KMS-11 (cell line): Measurements from ENCODE around the gene PALM3.

ENCODE experiments used
- H2AFZ ChIP-seq: fragments of 200-600 bp; sonication (generic); 2 replicates; pipeline ENCODE4 v1.6.1; 2016; ENCODE audit warnings: antibody characterized with exemption, mixed run types, low read depth
- H3K27ac ChIP-seq: fragments of 200-600 bp; sonication (generic); 2 replicates; pipeline ENCODE4 v1.6.1; 2016; ENCODE audit warnings: mild to moderate bottlenecking, mixed run types
- H3K27me3 ChIP-seq: fragments of 200-600 bp; sonication (generic); 2 replicates; pipeline ENCODE4 v1.6.1; 2017; ENCODE audit warnings: mild to moderate bottlenecking, low read depth, mixed run types, moderate library complexity; ENCODE audit not compliant: insufficient read depth
- H3K36me3 ChIP-seq: fragments of 200-600 bp; sonication (generic); 2 replicates; pipeline ENCODE4 v1.6.1; 2017; ENCODE audit warnings: mild to moderate bottlenecking, mixed run types; ENCODE audit not compliant: insufficient read depth
- H3K4me1 ChIP-seq: fragments of 200-600 bp; sonication (generic); 2 replicates; pipeline ENCODE4 v1.6.1; 2016; ENCODE audit warnings: mild to moderate bottlenecking, low read depth, mixed run types; ENCODE audit not compliant: poor library complexity, severe bottlenecking
- H3K4me2 ChIP-seq: fragments of 200-600 bp; sonication (generic); 2 replicates; pipeline ENCODE4 v1.7.0; 2016; ENCODE audit warnings: mild to moderate bottlenecking, mixed run types
- H3K4me3 ChIP-seq: fragments of 200-600 bp; sonication (generic); IDR thresholded peaks from 2 replicates; pipeline ENCODE4 v1.6.1; 2017; ENCODE audit warnings: low read depth, low read length, mixed read lengths; ENCODE audit not compliant: insufficient read depth
- H3K79me2 ChIP-seq: fragments of 200-600 bp; sonication (generic); 2 replicates; pipeline ENCODE4 v1.6.1; 2016; ENCODE audit warnings: low read depth, mixed run types; ENCODE audit not compliant: insufficient read depth
- H3K9ac ChIP-seq: fragments of 200-600 bp; sonication (generic); 2 replicates; pipeline ENCODE4 v1.6.1; 2016; ENCODE audit warnings: mild to moderate bottlenecking, mixed run types
- H4K20me1 ChIP-seq: fragments of 200-600 bp; sonication (generic); 2 replicates; pipeline ENCODE4 v1.6.1; 2016; ENCODE audit warnings: mild to moderate bottlenecking, mixed run types; ENCODE audit not compliant: insufficient read depth
- CTCF ChIP-seq: fragments of 200-600 bp; sonication (generic); conservative IDR thresholded peaks from 2 replicates; pipeline ENCODE4 v1.6.1; 2017; ENCODE audit warnings: low read depth, mild to moderate bottlenecking, antibody characterized with exemption, low read length, moderate library complexity, mixed read lengths

PALM3 gene

DNA sequence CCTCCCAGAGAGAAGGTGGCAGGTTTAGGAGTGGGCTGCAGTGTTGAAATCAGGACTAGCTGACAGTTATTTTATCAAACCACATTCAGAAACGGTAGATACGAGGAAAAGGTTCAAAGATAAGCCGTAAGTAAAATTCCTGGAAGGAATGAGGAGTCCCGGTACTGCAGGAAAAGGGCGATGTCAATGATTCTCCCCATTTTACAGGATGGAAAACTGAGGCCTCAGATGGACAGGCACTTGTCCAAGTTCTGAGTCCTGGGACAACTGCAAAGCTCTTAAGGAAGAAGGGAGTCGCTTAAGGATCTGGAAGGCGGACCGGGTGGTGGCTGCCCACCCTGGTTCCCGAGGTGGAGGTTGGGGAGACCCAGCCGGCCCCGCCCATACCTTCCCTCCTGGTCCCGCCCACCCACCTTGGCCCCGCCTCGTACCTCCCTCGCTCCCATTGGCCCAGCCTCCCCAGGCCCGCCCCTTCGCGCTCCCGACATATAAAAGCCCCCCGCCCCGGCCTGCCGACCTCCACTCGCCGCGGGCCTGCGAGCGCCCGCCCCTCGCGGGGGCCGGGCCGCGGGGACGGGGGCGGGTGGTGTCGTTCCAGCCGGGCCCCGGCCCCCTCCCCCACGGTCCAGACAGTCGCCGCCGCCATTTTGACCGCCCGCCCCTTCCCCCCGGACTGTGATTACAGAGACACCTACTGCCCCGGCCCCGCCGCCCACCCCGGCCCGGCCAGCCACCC lies 56.4 kb downstream of the PALM3 start:
- Histone ChIP-seq H3K4me2 (0 out of 2 replicates have a peak overlapping the region, but pooled peaks have one; percentile 57), H2AFZ (no peak overlapping the region), H3K27me3 (no peaks in the 10 kb centered on the region), H4K20me1 (no peaks in the 10 kb centered on the region), H3K4me3 (no peak overlapping the region), H3K9ac (peak overlapping the region; percentile 99), H3K79me2 (no peaks in the 10 kb centered on the region), H3K27ac (peak overlapping the region; percentile 97), H3K36me3 (no peaks in the 10 kb centered on the region), H3K4me1 (peaks cover 19% of the 10 kb centered on the region)
- TF ChIP-seq CTCF: no peak

DNA sequence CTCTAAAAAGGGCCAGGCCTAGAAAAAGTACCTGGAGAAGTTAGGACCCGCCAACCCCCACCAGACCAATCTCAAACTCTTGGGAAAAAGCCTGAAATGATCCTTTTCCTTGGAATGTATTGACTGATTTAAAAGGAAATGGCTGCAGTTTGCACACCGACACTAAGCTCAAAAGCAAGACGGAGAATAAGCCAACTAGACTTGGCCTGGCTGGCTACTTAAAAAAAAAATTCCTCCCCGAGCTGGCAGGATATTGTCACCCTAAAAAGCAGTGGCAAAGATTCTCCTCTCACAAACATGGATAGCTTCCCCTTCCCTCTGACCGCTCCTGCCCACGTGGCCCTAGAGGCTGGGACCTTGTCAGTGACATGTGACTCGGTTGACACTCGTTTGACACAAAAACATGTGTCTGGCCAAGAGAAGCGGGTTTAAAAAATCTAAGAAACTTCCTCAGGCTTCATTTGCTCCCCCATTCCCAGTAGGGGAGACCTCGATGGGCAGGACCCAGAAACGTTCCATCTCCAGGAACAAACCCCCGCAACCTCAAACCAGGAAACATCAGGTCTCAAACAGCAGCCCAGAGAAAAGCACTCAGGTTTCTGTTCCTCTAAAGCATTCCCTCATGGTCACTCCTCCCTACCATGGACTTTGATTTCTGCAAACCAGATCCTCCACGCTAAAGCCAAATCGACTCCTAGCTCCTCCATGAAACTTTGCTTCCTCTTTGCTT lies 57.1 kb downstream of the PALM3 start:
- H2AFZ ChIP-seq: no peak overlapping the region
- H3K9ac ChIP-seq: no peak overlapping the region
- no peaks in the 10 kb centered on the region for H3K79me2 ChIP-seq
- peak overlapping the region; percentile 97; the same call in 1 of the 2 replicates for H3K27ac ChIP-seq
- peaks cover 19% of the 10 kb centered on the region for H3K4me1 ChIP-seq
- no peaks in the 10 kb centered on the region for H4K20me1 ChIP-seq
- no peak for TF ChIP-seq CTCF
- no peaks in the 10 kb centered on the region for H3K36me3 ChIP-seq
- no peaks in the 10 kb centered on the region for H3K27me3 ChIP-seq
- H3K4me3 ChIP-seq: no peak overlapping the region
- 0 out of 2 replicates have a peak overlapping the region, but pooled peaks have one; percentile 7 for H3K4me2 ChIP-seq
